PC-9 (cell line): ENCODE results near the gene DTX1.

ENCODE experiments used
- CTCF ChIP-seq: fragments of 200-600 bp; sonication (generic); conservative IDR thresholded peaks from 2 replicates; pipeline ENCODE4 v1.6.1; 2017; ENCODE audit warnings: mixed run types, antibody characterized with exemption, mild to moderate bottlenecking, moderate library complexity
- EZH2 ChIP-seq: fragments of 200-600 bp; sonication (generic); IDR thresholded peaks from 2 replicates; pipeline ENCODE4 v1.8.0; 2017; ENCODE audit warnings: antibody characterized with exemption, low read depth

GRCh38 chr12:113116875-113117274 is 60.3 kb downstream of the DTX1 start:
- no peak for TF ChIP-seq CTCF
- TF ChIP-seq EZH2, result no peak
